ENCODE measurements around the gene ZNF385A.
A peak's percentile ranks its signal among the peaks of the same experiment; 100 is the strongest.

Gene ZNF385A

GRCh38 chr12:54373649-54374561, 10.6 kb downstream of the ZNF385A start:
- DNase-seq, result no peak

GRCh38 chr12:54372113-54372806, 12.3 kb downstream of the ZNF385A start:
- no peak for DNase-seq

GRCh38 chr12:54371328-54372112, 13.0 kb downstream of the ZNF385A start:
- peak; percentile 46 for DNase-seq

GRCh38 chr12:54370171-54370730, 14.3 kb downstream of the ZNF385A start:
- DNase-seq, result peak; percentile 92

GRCh38 chr12:54369597-54370131, 14.9 kb downstream of the ZNF385A start:
- no peak for DNase-seq

GRCh38 chr12:54368709-54369596, 15.6 kb downstream of the ZNF385A start:
- DNase-seq, result peak; percentile 97

- no peak for DNase-seq
Measured at GRCh38 chr12:54368025-54368708, 16.4 kb downstream of the ZNF385A start.

GRCh38 chr12:54364413-54364812, 20.1 kb downstream of the ZNF385A start, which contains the start of gene GPR84:
GPR84 (minus strand) TSS chr12:54364486; CDS start chr12:54363851, 635 bp downstream.
- DNase-seq, result no peak

- no peak for DNase-seq
Measured at GRCh38 chr12:54363618-54364017, 20.9 kb downstream of the ZNF385A start.

- no peak for DNase-seq
Measured at GRCh38 chr12:54363047-54363446, 21.5 kb downstream of the ZNF385A start.

GRCh38 chr12:54360717-54361456, 23.6 kb downstream of the ZNF385A start:
- DNase-seq, result peak; percentile 95

- DNase-seq, result no peak
Measured at GRCh38 chr12:54359762-54360351, 24.7 kb downstream of the ZNF385A start.

GRCh38 chr12:54358945-54359761, 25.4 kb downstream of the ZNF385A start:
- peak; percentile 100 for DNase-seq

- no peak for DNase-seq
Measured at GRCh38 chr12:54358191-54358944, 26.2 kb downstream of the ZNF385A start.

- DNase-seq, result no peak
Measured at GRCh38 chr12:54357506-54358190, 26.9 kb downstream of the ZNF385A start.

GRCh38 chr12:54356951-54357356, 27.6 kb downstream of the ZNF385A start:
- peak; percentile 60 for DNase-seq

GRCh38 chr12:54356228-54356627, 28.3 kb downstream of the ZNF385A start:
- no peak for DNase-seq
